Upper lobe of left lung (tissue), 6 donors: ENCODE measurements around the gene GLI1. TPM values are rescaled to one million over a fixed set of nuclear protein-coding genes. Genes with fewer than 3 reads are reported as not detected.
"Not testable (repeated sequence)": the region's sequence is repeated elsewhere in the genome, so short reads cannot be mapped to it uniquely, and the experiment has no call there.

Experiments used
- ATAC-seq, 2 donors: fragments of 200-7000 bp; cut with Tn5 transposase; one replicate each; pipeline ENCODE4 v1.9.1; 2022; ENCODE audit warnings: mild to moderate bottlenecking in 2 of 2, moderate library complexity in 2 of 2; ENCODE audit not compliant: low FRiP score in 2 of 2
- DNase-seq, 2 donors: peaks; one replicate each; pipeline ENCODE4 v3.0.0-alpha.2; 2019 to 2020
- H3K27ac ChIP-seq, 4 donors: fragments of 200-600 bp; sonication (generic); one replicate each; pipeline ENCODE4 v1.5.1; 2016 to 2019
- H3K27me3 ChIP-seq, 4 donors: fragments of 200-600 bp; sonication (generic); one replicate each; pipeline ENCODE4 v1.5.1; 2017 to 2019
- H3K36me3 ChIP-seq, 4 donors: fragments of 200-600 bp; sonication (generic); one replicate each; pipeline ENCODE4 v1.5.1; 2016 to 2019
- H3K4me1 ChIP-seq, 4 donors: fragments of 200-600 bp; sonication (generic); one replicate each; pipeline ENCODE4 v1.5.1; 2018 to 2019
- H3K4me3 ChIP-seq, 4 donors: fragments of 200-600 bp; sonication (generic); one replicate each; pipeline ENCODE4 v1.5.1; 2017 to 2019; ENCODE audit warnings: mild to moderate bottlenecking in 2 of 4, moderate library complexity in 1 of 4
- H3K9me3 ChIP-seq, 4 donors: fragments of 200-600 bp; sonication (generic); one replicate each; pipeline ENCODE4 v1.5.1; 2018 to 2019
- EP300 ChIP-seq, 4 donors: sonication (generic); formaldehyde crosslinking; IDR thresholded peaks; one replicate each; pipeline ENCODE4 v1.5.1; 2017; ENCODE audit warnings: antibody characterized with exemption in 4 of 4, control low read depth in 2 of 4
- POLR2A ChIP-seq, 4 donors: fragments of 450-650 bp; IDR thresholded peaks; one replicate each; pipeline ENCODE4 v1.5.1; 2016 to 2017; ENCODE audit warnings: antibody characterized with exemption in 4 of 4, mild to moderate bottlenecking in 2 of 4
- POLR2AphosphoS5 ChIP-seq, 2 donors: sonication (generic); formaldehyde crosslinking; IDR thresholded peaks; one replicate each; pipeline ENCODE4 v1.5.1; 2017; ENCODE audit warnings: antibody characterized with exemption in 2 of 2
- WGBS, 2 donors: methylation state at CpG; one replicate each; pipeline ENCODE4 v1.1.5; 2017 to 2018; 5-methylcytosine and 5-hydroxymethylcytosine counted together
- total RNA-seq, 6 donors: library from RNA; depleted of rRNA in 4 of 6; stranded (reverse); fragments of >200 nt in 4 of 6; gene quantifications; one replicate each; pipeline versions ENCODE4 v1.1.0 to v1.2.1, GENCODE V29; 2016 to 2021
- TF ChIP-seq, protein P1 (sequence below), 6 experiments: fragments of 450-650 bp in 4 of 6; fragments of 200-600 bp in 2 of 6; sonication (generic) in 2 of 6; IDR thresholded peaks; one replicate each; pipeline ENCODE4 v1.5.1; 2016 to 2019; ENCODE audit warnings: antibody characterized with exemption in 6 of 6
- donor health status: DM: no; HTN: no; CAD: no; lungs with moderate emphysema.
- donor health status: DM: no; HTN: yes; CAD: no; lungs with severe emphysema.

GLI1 gene
- 1 to 10 TPM in 2 of 6 donors, under 1 TPM in 2, not detected in 2; 0.69 to 3.0 (median 1.5) TPM for total RNA-seq

DNA sequence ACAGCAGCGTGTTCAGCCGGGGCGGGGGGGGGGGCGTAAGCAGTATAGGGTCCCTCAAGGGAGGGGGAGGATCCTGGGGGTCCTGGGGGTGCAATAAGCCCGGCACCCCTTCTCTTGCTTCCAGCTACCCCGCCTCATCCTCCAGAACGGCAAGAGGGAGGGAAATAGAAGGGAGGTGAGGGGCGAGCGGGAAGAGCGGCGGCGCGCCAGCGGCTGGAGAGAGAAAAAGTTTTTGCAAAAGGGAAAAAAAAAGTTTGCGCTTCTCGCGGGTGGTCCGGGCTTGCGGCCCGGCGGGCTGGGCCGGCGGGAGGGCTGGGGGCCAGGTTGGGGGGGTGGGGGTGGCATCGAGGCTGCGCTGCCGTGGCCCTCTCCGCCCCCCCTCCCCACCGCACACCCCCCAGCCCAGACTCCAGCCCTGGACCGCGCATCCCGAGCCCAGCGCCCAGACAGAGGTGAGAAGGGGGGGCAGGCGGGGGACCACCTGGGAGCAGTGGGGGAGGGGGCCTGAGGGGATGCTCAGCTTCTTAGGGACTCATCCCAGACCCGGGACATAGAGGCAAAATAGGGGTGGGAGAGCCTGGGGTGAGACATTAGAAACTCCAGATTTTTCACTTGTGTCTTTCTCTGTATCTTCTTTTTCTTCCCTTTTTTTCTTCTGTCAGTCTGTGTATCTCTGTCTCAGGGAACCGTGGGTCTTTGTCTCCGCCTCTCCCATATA, at the start of gene GLI1:
Gene GLI1 (plus strand): TSS at position 36 of the 718 bp plus-strand sequence. CDS start 3,907 bp downstream, outside the sequence.
- H3K4me3 ChIP-seq = peak within 1 kb of the TSS; percentile 58 to 81 (median 78)
- no peak for ATAC-seq
- peak in 1 of 2 donors; percentile 88 for DNase-seq
- H3K9me3 ChIP-seq = no peaks in the 10 kb centered on the region
- H3K27ac ChIP-seq = peak within 1 kb of the TSS; percentile 51 to 86 (median 68)
- WGBS, 2 donors = 2 to 3% methylated on average over 28 to 30 of the region's 36 CpGs
- peaks cover 33 to 45% (median 38%) of the 10 kb centered on the region in 4 donors for H3K4me1 ChIP-seq
- no peak for TF ChIP-seq POLR2A (IDR thresholded peaks at IDR 0.05)
- no peak for TF ChIP-seq POLR2AphosphoS5 (IDR thresholded peaks at IDR 0.05)
- no peaks in the 10 kb centered on the region for H3K36me3 ChIP-seq
- peaks cover 0 to 9% (median 4%) of the 10 kb centered on the region in 4 donors for H3K27me3 ChIP-seq

DNA sequence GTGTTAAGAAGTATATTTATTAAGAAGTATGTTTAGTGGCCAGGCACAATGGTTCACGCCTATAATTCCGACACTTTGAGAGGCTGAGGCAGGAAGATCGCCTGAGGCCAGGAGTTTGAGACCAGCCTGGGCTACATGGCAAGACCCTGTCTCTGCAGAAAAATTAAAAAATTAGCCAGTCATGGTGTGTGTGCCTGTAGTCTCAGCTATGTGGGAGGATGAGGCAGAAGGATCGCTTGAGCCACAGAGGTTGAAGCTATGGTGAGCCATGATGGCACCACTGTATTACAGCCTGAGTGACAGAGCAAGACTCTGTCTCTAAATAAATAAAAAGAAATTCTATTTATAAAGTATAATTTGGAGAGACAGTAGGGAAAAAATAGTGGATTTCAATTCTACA, 49.1 kb upstream of the GLI1 start:
- no peaks in the 10 kb centered on the region for H3K9me3 ChIP-seq
- no peak for ATAC-seq

DNA sequence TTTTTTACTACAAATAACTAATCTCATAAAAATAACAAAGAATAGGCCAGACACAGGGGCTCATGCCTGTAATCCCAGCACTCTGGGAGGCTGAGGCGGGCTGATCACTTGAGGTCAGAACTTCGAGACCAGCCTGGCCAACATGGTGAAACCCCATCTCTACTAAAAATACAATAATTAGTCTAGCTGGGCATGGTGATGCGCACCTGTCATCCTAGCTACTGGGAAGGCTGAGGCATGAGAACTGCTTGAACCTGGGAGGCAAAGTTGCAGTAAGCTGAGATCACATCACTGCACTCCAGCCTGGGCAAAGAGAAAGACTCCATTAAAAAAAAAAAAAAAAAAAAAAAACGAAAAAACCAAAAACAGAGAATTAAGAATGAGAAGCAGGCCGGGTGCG, 45.4 kb upstream of the GLI1 start:
- not testable (repeated sequence) for H3K27me3 ChIP-seq, H3K4me1 ChIP-seq, H3K27ac ChIP-seq, ATAC-seq, DNase-seq, H3K4me3 ChIP-seq, H3K9me3 ChIP-seq, H3K36me3 ChIP-seq
- WGBS, 2 donors = 85 to 95% methylated on average over 6 of the region's 6 CpGs

More for the DNA sequence above, 49.1 kb upstream of the GLI1 start:
- TF ChIP-seq, protein P1, sequence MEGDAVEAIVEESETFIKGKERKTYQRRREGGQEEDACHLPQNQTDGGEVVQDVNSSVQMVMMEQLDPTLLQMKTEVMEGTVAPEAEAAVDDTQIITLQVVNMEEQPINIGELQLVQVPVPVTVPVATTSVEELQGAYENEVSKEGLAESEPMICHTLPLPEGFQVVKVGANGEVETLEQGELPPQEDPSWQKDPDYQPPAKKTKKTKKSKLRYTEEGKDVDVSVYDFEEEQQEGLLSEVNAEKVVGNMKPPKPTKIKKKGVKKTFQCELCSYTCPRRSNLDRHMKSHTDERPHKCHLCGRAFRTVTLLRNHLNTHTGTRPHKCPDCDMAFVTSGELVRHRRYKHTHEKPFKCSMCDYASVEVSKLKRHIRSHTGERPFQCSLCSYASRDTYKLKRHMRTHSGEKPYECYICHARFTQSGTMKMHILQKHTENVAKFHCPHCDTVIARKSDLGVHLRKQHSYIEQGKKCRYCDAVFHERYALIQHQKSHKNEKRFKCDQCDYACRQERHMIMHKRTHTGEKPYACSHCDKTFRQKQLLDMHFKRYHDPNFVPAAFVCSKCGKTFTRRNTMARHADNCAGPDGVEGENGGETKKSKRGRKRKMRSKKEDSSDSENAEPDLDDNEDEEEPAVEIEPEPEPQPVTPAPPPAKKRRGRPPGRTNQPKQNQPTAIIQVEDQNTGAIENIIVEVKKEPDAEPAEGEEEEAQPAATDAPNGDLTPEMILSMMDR (IDR thresholded peaks at IDR 0.05) = no peak
- no peak for TF ChIP-seq POLR2AphosphoS5 (IDR thresholded peaks at IDR 0.05)
- TF ChIP-seq EP300 (IDR thresholded peaks at IDR 0.05) = no peak
- TF ChIP-seq POLR2A (IDR thresholded peaks at IDR 0.05) = no peak
- Histone ChIP-seq H3K27ac (no peak overlapping the region), H3K4me1 (peaks cover 0 to 3% (median 0%) of the 10 kb centered on the region in 4 donors), H3K4me3 (no peak overlapping the region), H3K27me3 (no peaks in the 10 kb centered on the region), H3K36me3 (no peaks in the 10 kb centered on the region)
- no peak for DNase-seq
- WGBS, 2 donors = 71 to 87% methylated on average over 4 of the region's 4 CpGs

DNA sequence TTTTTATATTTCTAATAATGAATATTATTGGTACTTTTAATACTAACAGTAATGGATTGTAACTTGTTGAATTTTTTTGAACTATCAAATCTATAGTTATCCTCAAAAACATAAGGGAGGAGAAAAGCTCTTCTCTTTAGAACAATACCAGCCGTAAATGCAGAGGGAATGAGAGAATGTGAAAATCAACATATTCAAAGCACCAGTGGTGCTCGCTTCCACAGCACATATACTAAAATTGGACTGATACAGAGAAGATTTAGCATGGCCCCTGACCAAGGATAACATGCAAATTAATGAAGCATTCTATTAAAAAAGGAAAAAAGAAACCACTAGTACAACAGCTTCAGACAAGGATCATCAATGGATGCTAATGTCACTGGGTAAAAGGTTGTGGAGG, 44.5 kb upstream of the GLI1 start:
- no peak for TF ChIP-seq POLR2A (IDR thresholded peaks at IDR 0.05)
- no peak for TF ChIP-seq EP300 (IDR thresholded peaks at IDR 0.05)
- no peak for TF ChIP-seq POLR2AphosphoS5 (IDR thresholded peaks at IDR 0.05)
- TF ChIP-seq, protein P1 (IDR thresholded peaks at IDR 0.05) = no peak
- DNase-seq = no peak
- Histone ChIP-seq H3K4me3 (no peak overlapping the region), H3K27me3 (no peaks in the 10 kb centered on the region), H3K4me1 (peaks cover 0 to 10% (median 7%) of the 10 kb centered on the region in 4 donors), H3K9me3 (no peaks in the 10 kb centered on the region), H3K36me3 (no peaks in the 10 kb centered on the region), H3K27ac (no peak overlapping the region)
- WGBS, 2 donors = 90 to 91% methylated on average over 2 of the region's 2 CpGs
- ATAC-seq = no peak

DNA sequence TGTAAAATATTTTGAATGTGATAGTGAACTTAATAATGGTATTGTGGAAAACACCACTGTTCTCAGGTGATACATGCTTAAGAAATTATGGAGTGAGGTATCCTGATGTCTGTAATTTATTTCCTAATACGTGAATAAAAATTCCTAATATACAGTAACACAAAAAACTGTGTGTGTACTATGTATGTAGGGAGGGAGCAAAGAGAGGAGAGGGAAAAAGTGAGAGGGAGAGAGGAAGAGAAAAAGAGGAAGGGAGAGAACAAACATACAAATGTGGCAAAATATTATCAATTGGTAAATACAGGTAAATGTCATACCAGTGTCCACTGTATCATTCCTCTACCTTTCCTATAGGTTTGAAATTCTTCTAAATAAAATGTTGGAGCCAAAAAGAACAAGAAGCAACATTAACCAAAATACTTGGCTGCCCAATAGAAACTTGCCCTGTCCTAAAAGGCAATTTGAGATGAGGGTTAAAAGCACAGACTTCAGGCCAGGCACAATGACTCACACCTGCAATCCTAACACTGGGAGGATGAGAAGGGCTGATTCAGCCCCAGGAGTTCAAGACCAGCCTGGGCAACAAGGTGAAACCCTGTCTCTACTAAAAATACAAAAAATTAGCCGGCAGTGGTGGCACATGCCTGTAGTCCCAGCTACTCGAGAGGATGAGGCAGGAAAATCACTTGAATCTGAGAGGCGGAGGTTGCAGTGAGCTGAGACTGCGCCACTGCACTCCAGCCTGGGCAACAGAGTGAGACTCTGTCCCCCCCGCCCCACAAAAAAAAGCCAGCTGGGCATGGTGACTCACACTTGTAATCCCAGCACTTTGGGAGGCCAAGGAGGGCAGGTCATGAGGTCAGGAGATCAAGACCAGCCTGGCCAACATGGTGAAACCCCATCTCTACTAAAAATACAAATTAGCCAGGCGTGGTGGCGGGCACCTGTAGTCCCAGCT, 43.3 kb upstream of the GLI1 start:
- TF ChIP-seq POLR2AphosphoS5 (IDR thresholded peaks at IDR 0.05) = no peak
- no peak for TF ChIP-seq EP300 (IDR thresholded peaks at IDR 0.05)
- peaks cover 0 to 10% (median 7%) of the 10 kb centered on the region in 4 donors for H3K4me1 ChIP-seq
- H3K4me3 ChIP-seq = no peak overlapping the region
- H3K27ac ChIP-seq = no peak overlapping the region
- WGBS, 2 donors = 90 to 98% methylated on average over 8 of the region's 8 CpGs
- no peak for DNase-seq
- no peak for ATAC-seq
- no peaks in the 10 kb centered on the region for H3K27me3 ChIP-seq
- peaks cover 0 to 3% (median 0%) of the 10 kb centered on the region in 4 donors for H3K36me3 ChIP-seq
- no peaks in the 10 kb centered on the region for H3K9me3 ChIP-seq

DNA sequence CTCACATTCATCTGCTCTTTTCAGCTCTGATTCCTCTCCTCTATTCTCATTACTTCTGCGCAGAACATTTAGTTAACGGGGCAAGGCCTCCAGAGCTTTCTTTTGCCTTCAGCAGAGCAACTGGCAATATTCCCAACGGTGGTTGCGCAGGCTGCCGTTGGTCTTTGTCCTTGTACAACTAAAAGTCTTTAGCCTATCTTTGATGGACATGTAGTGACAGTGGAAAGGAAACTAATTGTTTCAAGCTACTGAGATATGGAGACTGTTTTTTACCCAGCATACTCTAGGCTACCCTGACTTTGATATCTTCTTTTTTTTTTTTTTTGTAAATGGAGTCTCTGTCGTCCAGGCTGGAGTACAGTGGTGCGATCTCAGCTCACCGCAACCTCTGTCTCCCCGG, 41.3 kb upstream of the GLI1 start:
- H3K27ac ChIP-seq = no peak overlapping the region
- H3K9me3 ChIP-seq = no peaks in the 10 kb centered on the region
- no peaks in the 10 kb centered on the region for H3K27me3 ChIP-seq
- H3K4me1 ChIP-seq = peaks cover 0 to 10% (median 7%) of the 10 kb centered on the region in 4 donors
- peaks cover 0 to 17% (median 2%) of the 10 kb centered on the region in 4 donors for H3K36me3 ChIP-seq
- ATAC-seq (no peak), DNase-seq (no peak)
- no peak overlapping the region for H3K4me3 ChIP-seq
- no peak for TF ChIP-seq POLR2A (IDR thresholded peaks at IDR 0.05)
- no peak for TF ChIP-seq EP300 (IDR thresholded peaks at IDR 0.05)
- TF ChIP-seq, protein P1 (IDR thresholded peaks at IDR 0.05) = no peak
- TF ChIP-seq POLR2AphosphoS5 (IDR thresholded peaks at IDR 0.05) = no peak
- 89 to 90% methylated on average over 9 of the region's 9 CpGs for WGBS, 2 donors
